K562 (cell line): ENCODE results near the gene HSFX3. TPM values are rescaled to one million over a fixed set of nuclear protein-coding genes. Genes with fewer than 3 reads are reported as not detected.

Source experiments
- C11orf30 ChIP-seq: fragments of 450-650 bp; IDR thresholded peaks from 2 replicates; pipeline ENCODE4 v1.6.1; 2016; ENCODE audit warnings: low read depth, mild to moderate bottlenecking
- CBX3 ChIP-seq, 2 experiments: IDR thresholded peaks; 1 replicate in 1 of 2; 2 replicates in 1 of 2; pipeline ENCODE4 v1.6.1; 2012; ENCODE audit warnings: inconsistent platforms in 2 of 2, low read length in 2 of 2, borderline replicate concordance in 1 of 2, control low read depth in 1 of 2
- KAT2B ChIP-seq: IDR thresholded peaks from one replicate; pipeline ENCODE4 v1.6.1; 2012; ENCODE audit warnings: low read depth, mild to moderate bottlenecking, control low read depth, inconsistent platforms, low read length, moderate library complexity
- L3MBTL2 ChIP-seq: fragments of 450-650 bp; IDR thresholded peaks from 2 replicates; pipeline ENCODE4 v1.6.1; 2016; ENCODE audit warnings: mild to moderate bottlenecking, moderate library complexity
- MAFF ChIP-seq: IDR thresholded peaks from 2 replicates; pipeline ENCODE4 v1.6.1; 2012; ENCODE audit warnings: low read length, improper control_type of control experiment
- MCM5 ChIP-seq: fragments of 450-650 bp; IDR thresholded peaks from 2 replicates; pipeline ENCODE4 v1.6.1; 2016; ENCODE audit warnings: low read depth
- MEIS2 ChIP-seq: fragments of 450-650 bp; IDR thresholded peaks from 2 replicates; pipeline ENCODE4 v1.6.1; 2014; ENCODE audit warnings: mild to moderate bottlenecking; ENCODE audit not compliant: partially characterized antibody
- POLR2B ChIP-seq: fragments of 450-650 bp; IDR thresholded peaks from 2 replicates; pipeline ENCODE4 v1.6.1; 2018; ENCODE audit warnings: low read depth; ENCODE audit not compliant: partially characterized antibody
- SMARCA4 ChIP-seq: fragments of 450-650 bp; IDR thresholded peaks from 2 replicates; pipeline ENCODE4 v1.6.1; 2016
- TEAD4 ChIP-seq, 2 experiments: sonication (generic) in 1 of 2; formaldehyde crosslinking in 1 of 2; IDR thresholded peaks; 2 replicates each; pipeline versions ENCODE4 v1.6.1 to v1.8.0; 2012 to 2022; ENCODE audit warnings: borderline replicate concordance in 1 of 2, inconsistent platforms in 1 of 2, low read length in 1 of 2, mild to moderate bottlenecking in 1 of 2, missing genetic modification reagents in 1 of 2
- ZBTB40 ChIP-seq, 2 experiments: fragments of 450-650 bp in 1 of 2; sonication (generic) in 1 of 2; formaldehyde crosslinking in 1 of 2; IDR thresholded peaks; 2 replicates each; pipeline versions ENCODE4 v1.7.1 to v1.9.0; 2016 to 2022; ENCODE audit warnings: inconsistent platforms in 1 of 2, mild to moderate bottlenecking in 1 of 2, missing genetic modification reagents in 1 of 2
- ZNF134 ChIP-seq: fragments of 250-450 bp; sonication (Bioruptor Pico); conservative IDR thresholded peaks from 2 replicates; pipeline ENCODE4 v1.4.0; 2020
- ZNF282 ChIP-seq: sonication (generic); formaldehyde crosslinking; IDR thresholded peaks from 2 replicates; pipeline ENCODE4 v1.8.1; 2023; ENCODE audit warnings: missing genetic modification reagents
- ZNF518B ChIP-seq: fragments of 250-450 bp; sonication (Bioruptor Pico); IDR thresholded peaks from 2 replicates; pipeline ENCODE4 v1.5.0; 2021; ENCODE audit warnings: mild to moderate bottlenecking, moderate library complexity
- polyA plus RNA-seq, 8 experiments: library from polyadenylated mRNA; depleted of rRNA in 4 of 8; stranded (reverse) in 5 of 8; unstranded in 3 of 8; fragments of >200 nt; fragmentation: Nextera tagmentation in 2 of 8; fragmentation: Illumina TruSeq in 1 of 8; extraction: Ambion mirVana in 2 of 8; extraction: Trizol in 1 of 8; gene quantifications; 2 replicates each; pipeline versions ENCODE4 v1.2.1 to v1.2.3, GENCODE V29; 2011 to 2014; ENCODE audit warnings: inconsistent platforms in 1 of 8, missing spikeins in 1 of 8
- total RNA-seq, 7 experiments: library from RNA; depleted of rRNA in 6 of 7; stranded (reverse); fragments of >200 nt in 6 of 7; fragmentation: Illumina TruSeq in 2 of 7; extraction: Trizol in 2 of 7; gene quantifications; 2 replicates each; pipeline versions ENCODE4 v1.2.1 to v1.2.3, GENCODE V29; 2011 to 2021; ENCODE audit warnings: low replicate concordance in 1 of 7

HSFX3 gene
- total and polyA plus RNA-seq, 9 of the 15 experiments (the other 6 are each of a cell fraction or from before 2014, with no cell fraction given) = 0.08 to 0.10 TPM; not detected in 7

- TF ChIP-seq ZBTB40 (IDR thresholded peaks at IDR 0.05) (0 out of 2 replicates have a peak, but pooled peaks have one; percentile 21), ZBTB40 (CRISPR knock-in tag; IDR thresholded peaks at IDR 0.05) (no peak), L3MBTL2 (peak; percentile 91), ZNF134 (CRISPR knock-in tag) (no peak), MAFF (no peak), SMARCA4 (no peak), ZNF518B (CRISPR knock-in tag) (no peak), C11orf30 (peak; percentile 26), ZNF282 (CRISPR knock-in tag) (no peak), MCM5 (no peak), TEAD4 (IDR thresholded peaks at IDR 0.05; ENCODE audit: low read length) (peak; percentile 42; the same call in 1 of the 2 replicates), TEAD4 (CRISPR knock-in tag; IDR thresholded peaks at IDR 0.05; ENCODE audit: borderline replicate concordance) (no peak), MEIS2 (peak; percentile 85), CBX3 (IDR thresholded peaks at IDR 0.05; ENCODE audit: borderline replicate concordance in 1 of 2, low read length in 2 of 2) (no peak; a peak in 1 of 3 replicates), POLR2B (peak; percentile 44), KAT2B (no peak)
Measured at GRCh38 chrX:149540621-149541520, 8.9 kb downstream of the HSFX3 start, which contains the start of gene EOLA1 (continued).
